ENCODE results near the gene IER2.

- TF ChIP-seq CTCF (IDR thresholded peaks at IDR 0.05 in 2 of 3, conservative IDR thresholded peaks at IDR 0.05 in 1 of 3; ENCODE audit: borderline replicate concordance in 1 of 3, insufficient read depth in 1 of 3, low read depth in 2 of 3, low read length in 2 of 3): no peak
- TF ChIP-seq POLR2AphosphoS5 (IDR thresholded peaks at IDR 0.05; ENCODE audit: low read depth, low read length): peak; percentile 72
Measured at GRCh38 chr19:13153569-13154240, 3.5 kb downstream of the IER2 start.

Data from HCT116 (cell line).